CD4-positive, alpha-beta T cell treated with Interleukin-15 for 4 hours (primary cell): ENCODE results near the gene KCNQ2.
"Not testable (repeated sequence)": the region's sequence is repeated elsewhere in the genome, so short reads cannot be mapped to it uniquely, and the experiment has no call there.

Experiments used
- DNase-seq: peaks from one replicate; pipeline ENCODE4 v3.0.0-alpha.2; 2020; ENCODE audit warnings: low spot score

KCNQ2 gene

GRCh38 chr20:63490416-63490815 is 18.0 kb upstream of the KCNQ2 start:
- DNase-seq = no peak

- no peak for DNase-seq
Observed at GRCh38 chr20:63488315-63489251, 16.1 kb upstream of the KCNQ2 start.

GRCh38 chr20:63487781-63488241 is 15.4 kb upstream of the KCNQ2 start:
- no peak for DNase-seq

GRCh38 chr20:63487116-63487764 is 14.8 kb upstream of the KCNQ2 start:
- no peak for DNase-seq

GRCh38 chr20:63486300-63486855 is 13.9 kb upstream of the KCNQ2 start:
- DNase-seq = no peak

GRCh38 chr20:63484651-63485403 is 12.4 kb upstream of the KCNQ2 start:
- DNase-seq = no peak

- DNase-seq = no peak
Observed at GRCh38 chr20:63484236-63484635, 11.8 kb upstream of the KCNQ2 start.

GRCh38 chr20:63483834-63484233 is 11.4 kb upstream of the KCNQ2 start:
- no peak for DNase-seq

GRCh38 chr20:63482021-63482587 is 9.6 kb upstream of the KCNQ2 start:
- no peak for DNase-seq

GRCh38 chr20:63481503-63481902 is 9.0 kb upstream of the KCNQ2 start:
- no peak for DNase-seq

- not testable (repeated sequence) for DNase-seq
Observed at GRCh38 chr20:63479695-63480419, 7.4 kb upstream of the KCNQ2 start.

GRCh38 chr20:63478346-63479302 is 6.2 kb upstream of the KCNQ2 start:
- DNase-seq = no peak

- no peak for DNase-seq
Observed at GRCh38 chr20:63477944-63478343, 5.5 kb upstream of the KCNQ2 start.

- no peak for DNase-seq
Observed at GRCh38 chr20:63477061-63477616, 4.7 kb upstream of the KCNQ2 start.

- DNase-seq = no peak
Observed at GRCh38 chr20:63475209-63475608, 2.8 kb upstream of the KCNQ2 start.

GRCh38 chr20:63473555-63474449 is 1.3 kb upstream of the KCNQ2 start:
- no peak for DNase-seq

GRCh38 chr20:63472862-63473390 is 471 bp upstream of the KCNQ2 start:
- DNase-seq = no peak

GRCh38 chr20:63471717-63471980 is 806 bp downstream of the KCNQ2 start:
- no peak for DNase-seq
